Activated naive CD4-positive, alpha-beta T cell treated with anti-CD3 and anti-CD28 coated beads for 36 hours (primary cell): Measurements from ENCODE around the gene GALNT10. TPM values are rescaled to one million over a fixed set of nuclear protein-coding genes. Genes with fewer than 3 reads are reported as not detected.

Experiments used
- CTCF ChIA-PET: fragments of 350-600 bp; sonication (Branson Sonifier 250); formaldehyde crosslinking; loops from one replicate; lab custom pipeline; 2021; ENCODE audit warnings: antibody characterized with exemption; lab: Charles Lee
- DNase-seq: peaks from one replicate; pipeline ENCODE4 v3.0.0-alpha.2; 2020
- H3K27ac Mint-ChIP-seq: one replicate; pipeline ENCODE4 v1.8.0; 2021; ENCODE audit warnings: mild to moderate bottlenecking, mixed read lengths
- H3K27me3 Mint-ChIP-seq: one replicate; pipeline ENCODE4 v1.8.0; 2021; ENCODE audit warnings: low read depth, mixed read lengths
- H3K36me3 Mint-ChIP-seq: one replicate; pipeline ENCODE4 v1.8.0; 2021; ENCODE audit warnings: low read depth, mixed read lengths
- H3K4me1 Mint-ChIP-seq: one replicate; pipeline ENCODE4 v1.8.0; 2021; ENCODE audit warnings: low read depth, mixed read lengths
- H3K4me3 Mint-ChIP-seq: one replicate; pipeline ENCODE4 v1.8.0; 2021; ENCODE audit warnings: mild to moderate bottlenecking, moderate library complexity, mixed read lengths
- H3K9me3 Mint-ChIP-seq: one replicate; pipeline ENCODE4 v1.8.0; 2021; ENCODE audit warnings: mixed read lengths
- intact Hi-C: fragments of 100-400 bp; cut with micrococcal nuclease; formaldehyde crosslinking; loops from one replicate; pipeline ENCODE4 v1.15.1; 2023
- total RNA-seq, 2 experiments: library from RNA; stranded (reverse); gene quantifications; one replicate each; pipeline ENCODE4 v1.2.3, GENCODE V29; 2021

Gene GALNT10
- total RNA-seq, 2 experiments from 2014 or later: 41.2 to 42.8 TPM

DNA sequence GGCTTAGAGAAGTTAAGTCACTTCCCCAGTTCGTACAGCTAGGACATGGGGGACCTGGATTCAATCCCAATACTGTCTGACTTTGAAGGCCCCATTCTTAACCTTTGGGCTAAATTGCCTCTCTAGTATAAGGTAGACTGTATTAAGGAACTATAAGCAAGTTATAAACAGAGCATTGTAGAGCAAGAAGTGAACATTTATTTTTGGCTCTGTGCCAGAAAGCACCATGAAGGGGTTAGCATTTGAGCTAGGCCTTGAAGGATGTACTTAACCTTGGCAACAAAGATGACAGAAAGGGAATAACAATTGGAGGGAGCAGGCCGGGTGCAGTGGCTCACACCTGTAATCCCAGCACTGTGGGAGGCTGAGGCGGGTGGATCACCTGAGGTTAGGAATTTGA, 32.8 kb downstream of the GALNT10 start:
- CTCF ChIA-PET: no interaction called here

GRCh38 chr5:154227090-154227489, 36.6 kb downstream of the GALNT10 start:
- H3K9me3 Mint-ChIP-seq: peaks cover 17% of the 10 kb centered on the region
- no peaks in the 10 kb centered on the region for H3K27me3 Mint-ChIP-seq
- intact Hi-C loops: no loop called here
- H3K36me3 Mint-ChIP-seq: peaks cover 30% of the 10 kb centered on the region
- CTCF ChIA-PET: interaction anchor here (0.8 kb wide), 1 partner anchor 9 kb away, joined by 3 read pairs; no protein-coding TSS in a partner anchor
- H3K4me3 Mint-ChIP-seq: no peak overlapping the region
- peaks cover 17% of the 10 kb centered on the region for H3K4me1 Mint-ChIP-seq
- no peak overlapping the region for H3K27ac Mint-ChIP-seq
- DNase-seq: no peak

More for the DNA sequence above, 32.8 kb downstream of the GALNT10 start:
- DNase-seq: no peak
- Mint-ChIP-seq H3K27ac (no peak overlapping the region), H3K4me1 (peaks cover 30% of the 10 kb centered on the region), H3K4me3 (no peak overlapping the region), H3K9me3 (peaks cover 17% of the 10 kb centered on the region), H3K27me3 (no peaks in the 10 kb centered on the region), H3K36me3 (peaks cover 30% of the 10 kb centered on the region)
- intact Hi-C loops: no loop called here

GRCh38 chr5:154228696-154229095, 38.2 kb downstream of the GALNT10 start:
- peaks cover 16% of the 10 kb centered on the region for H3K4me1 Mint-ChIP-seq
- H3K27ac Mint-ChIP-seq: peak overlapping the region; percentile 8
- DNase-seq: no peak
- H3K4me3 Mint-ChIP-seq: no peak overlapping the region
- intact Hi-C loops: no loop called here
- peaks cover 30% of the 10 kb centered on the region for H3K36me3 Mint-ChIP-seq
- CTCF ChIA-PET: no interaction called here
- peaks cover 17% of the 10 kb centered on the region for H3K9me3 Mint-ChIP-seq
- H3K27me3 Mint-ChIP-seq: no peaks in the 10 kb centered on the region

DNA sequence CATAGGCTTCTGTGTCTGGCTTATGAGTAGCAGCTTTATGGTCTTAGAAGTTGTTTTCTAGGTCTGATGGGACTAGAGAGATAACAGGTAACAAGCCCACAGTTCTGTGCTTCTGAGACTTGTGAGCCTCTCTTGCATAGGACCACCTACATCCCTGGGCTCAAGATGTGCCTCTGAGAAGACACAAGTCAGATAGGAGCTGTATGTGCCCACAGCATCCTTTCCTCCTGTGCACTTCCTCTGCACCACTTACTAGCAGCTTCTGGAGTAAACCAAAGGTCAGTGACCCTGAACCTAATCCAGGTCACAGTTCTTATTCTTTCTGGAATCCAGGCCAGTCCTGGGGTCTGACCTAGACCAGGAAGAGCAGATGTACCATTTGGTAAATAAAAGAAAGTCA, 40.0 kb downstream of the GALNT10 start:
- peaks cover 30% of the 10 kb centered on the region for H3K36me3 Mint-ChIP-seq
- intact Hi-C loops: no loop called here
- CTCF ChIA-PET: interaction anchor here (1.2 kb wide), 1 partner anchor 158 kb away, joined by 3 read pairs; no protein-coding TSS in a partner anchor
- peaks cover 27% of the 10 kb centered on the region for H3K4me1 Mint-ChIP-seq
- no peak overlapping the region for H3K4me3 Mint-ChIP-seq
- H3K27me3 Mint-ChIP-seq: no peaks in the 10 kb centered on the region
- DNase-seq: no peak
- H3K27ac Mint-ChIP-seq: no peak overlapping the region
- peaks cover 17% of the 10 kb centered on the region for H3K9me3 Mint-ChIP-seq

GRCh38 chr5:154234551-154234950, 44.0 kb downstream of the GALNT10 start:
- H3K4me1 Mint-ChIP-seq: peaks cover 41% of the 10 kb centered on the region
- no peak overlapping the region for H3K27ac Mint-ChIP-seq
- intact Hi-C loops: no loop called here
- no peak for DNase-seq
- CTCF ChIA-PET: no interaction called here
- H3K9me3 Mint-ChIP-seq: no peaks in the 10 kb centered on the region
- peaks cover 8% of the 10 kb centered on the region for H3K36me3 Mint-ChIP-seq
- no peaks in the 10 kb centered on the region for H3K27me3 Mint-ChIP-seq
- no peak overlapping the region for H3K4me3 Mint-ChIP-seq

GRCh38 chr5:154236011-154236410, 45.5 kb downstream of the GALNT10 start:
- H3K36me3 Mint-ChIP-seq: peaks cover 3% of the 10 kb centered on the region
- H3K9me3 Mint-ChIP-seq: no peaks in the 10 kb centered on the region
- CTCF ChIA-PET: interaction anchor here (1.0 to 2.4 kb wide), 6 partner anchors 29 to 164 kb away, joined by 4 to 13 read pairs (median 6); partner anchors contain the start of gene GALNT10
- H3K4me1 Mint-ChIP-seq: peaks cover 38% of the 10 kb centered on the region
- H3K27me3 Mint-ChIP-seq: no peaks in the 10 kb centered on the region
- intact Hi-C loops: loop anchor here (2.0 kb wide), 2 partner anchors 33 to 45 kb away; partner anchors contain the start of gene GALNT10
- no peak for DNase-seq
- no peak overlapping the region for H3K27ac Mint-ChIP-seq
- no peak overlapping the region for H3K4me3 Mint-ChIP-seq

DNA sequence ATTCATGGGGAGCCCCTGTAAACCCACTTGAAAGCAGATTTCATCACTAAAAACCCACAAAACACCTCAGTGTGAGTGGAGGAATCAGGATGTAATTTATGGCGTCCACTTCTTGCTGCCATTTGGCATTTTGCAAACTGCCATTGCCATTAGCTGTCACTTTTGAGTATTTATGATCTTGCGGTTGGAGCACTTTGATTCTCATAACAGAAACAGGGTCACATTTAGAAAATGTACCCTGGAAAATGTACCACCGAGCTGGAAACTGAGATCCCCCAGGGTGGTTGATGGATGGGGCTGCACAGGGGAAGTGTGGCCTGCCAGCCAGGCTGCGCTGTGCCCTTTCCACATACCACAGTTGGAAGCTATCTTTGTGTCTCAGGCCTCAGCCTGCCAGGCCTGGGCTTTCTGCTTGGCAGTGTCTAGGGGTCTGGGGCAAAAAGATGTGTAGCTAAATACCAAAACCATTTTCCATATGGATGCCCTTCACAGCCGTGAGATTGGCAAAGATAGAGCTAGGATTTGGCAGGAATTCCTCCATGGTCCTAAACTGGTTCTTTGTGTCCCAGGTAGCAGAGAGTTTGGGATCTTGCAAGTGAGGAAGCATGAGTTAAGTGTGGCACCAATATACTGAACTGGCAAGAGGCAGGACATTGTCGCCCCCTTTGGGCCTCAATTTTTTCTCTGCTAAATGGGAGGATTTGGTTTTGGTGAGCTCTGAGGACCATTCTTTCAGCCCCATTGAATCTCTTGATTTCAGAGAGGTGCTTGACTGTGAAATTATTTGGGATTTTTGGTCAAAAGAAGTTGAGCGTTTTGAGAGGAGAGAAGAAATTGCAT, 46.2 kb downstream of the GALNT10 start:
- Mint-ChIP-seq H3K27me3 (no peaks in the 10 kb centered on the region), H3K4me1 (peaks cover 38% of the 10 kb centered on the region), H3K9me3 (no peaks in the 10 kb centered on the region), H3K4me3 (no peak overlapping the region), H3K36me3 (peaks cover 2% of the 10 kb centered on the region), H3K27ac (no peak overlapping the region)
- CTCF ChIA-PET: interaction anchor here (1.0 to 2.4 kb wide), 9 partner anchors 30 to 167 kb away, joined by 3 to 13 read pairs (median 5); partner anchors contain the start of gene GALNT10
- intact Hi-C loops: loop anchor here (1.0 to 2.0 kb wide), 6 partner anchors 34 to 262 kb away; partner anchors contain the start of gene GALNT10
- peak; percentile 60 for DNase-seq

- Mint-ChIP-seq H3K27ac (no peak overlapping the region), H3K4me3 (no peak overlapping the region), H3K4me1 (peaks cover 39% of the 10 kb centered on the region), H3K27me3 (no peaks in the 10 kb centered on the region), H3K9me3 (no peaks in the 10 kb centered on the region), H3K36me3 (peaks cover 3% of the 10 kb centered on the region)
- CTCF ChIA-PET: interaction anchor here (1.0 to 2.4 kb wide), 8 partner anchors 30 to 167 kb away, joined by 3 to 13 read pairs (median 6); partner anchors contain the start of gene GALNT10
- DNase-seq: no peak
- intact Hi-C loops: loop anchor here (1.0 to 2.0 kb wide), 6 partner anchors 35 to 263 kb away; partner anchors contain the start of gene GALNT10
These were observed 46.8 kb downstream of the GALNT10 start for GRCh38 chr5:154237376-154237743.

DNA sequence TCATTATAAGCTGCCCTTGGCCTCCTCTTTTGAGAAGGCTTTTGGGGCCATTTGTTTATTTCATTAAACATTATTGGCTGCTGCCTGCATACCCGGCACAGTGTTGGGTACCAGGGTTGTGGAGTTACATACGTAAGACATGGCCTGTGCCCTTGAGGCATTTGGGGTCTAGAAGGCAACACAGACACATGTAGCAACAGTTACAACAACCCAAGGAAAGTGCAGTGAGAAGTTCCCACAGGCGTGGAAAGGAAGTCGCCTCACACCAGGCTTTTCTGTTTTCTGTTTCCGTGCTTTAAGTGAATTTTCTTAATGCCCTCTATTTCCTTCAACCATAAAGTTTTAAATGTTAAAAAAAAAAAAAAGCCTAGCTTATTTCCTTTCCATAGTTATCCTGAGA, 47.4 kb downstream of the GALNT10 start:
- DNase-seq: no peak
- Mint-ChIP-seq H3K4me3 (no peak overlapping the region), H3K27ac (no peak overlapping the region), H3K4me1 (peaks cover 45% of the 10 kb centered on the region), H3K9me3 (no peaks in the 10 kb centered on the region), H3K36me3 (peaks cover 1% of the 10 kb centered on the region), H3K27me3 (no peaks in the 10 kb centered on the region)
- CTCF ChIA-PET: interaction anchor here (1.0 to 2.4 kb wide), 6 partner anchors 41 to 166 kb away, joined by 3 to 13 read pairs (median 6); partner anchors contain the start of gene GALNT10
- intact Hi-C loops: loop anchor here (1.0 to 2.0 kb wide), 6 partner anchors 35 to 264 kb away; partner anchors contain the start of gene GALNT10

- CTCF ChIA-PET: interaction anchor here (1.6 kb wide), 1 partner anchor 166 kb away, joined by 6 read pairs; no protein-coding TSS in a partner anchor
- Mint-ChIP-seq H3K4me3 (no peak overlapping the region), H3K4me1 (peaks cover 41% of the 10 kb centered on the region), H3K9me3 (no peaks in the 10 kb centered on the region), H3K36me3 (peaks cover 1% of the 10 kb centered on the region), H3K27me3 (no peaks in the 10 kb centered on the region), H3K27ac (no peak overlapping the region)
- no peak for DNase-seq
- intact Hi-C loops: no loop called here
These were observed 48.4 kb downstream of the GALNT10 start for GRCh38 chr5:154238776-154239481.

DNA sequence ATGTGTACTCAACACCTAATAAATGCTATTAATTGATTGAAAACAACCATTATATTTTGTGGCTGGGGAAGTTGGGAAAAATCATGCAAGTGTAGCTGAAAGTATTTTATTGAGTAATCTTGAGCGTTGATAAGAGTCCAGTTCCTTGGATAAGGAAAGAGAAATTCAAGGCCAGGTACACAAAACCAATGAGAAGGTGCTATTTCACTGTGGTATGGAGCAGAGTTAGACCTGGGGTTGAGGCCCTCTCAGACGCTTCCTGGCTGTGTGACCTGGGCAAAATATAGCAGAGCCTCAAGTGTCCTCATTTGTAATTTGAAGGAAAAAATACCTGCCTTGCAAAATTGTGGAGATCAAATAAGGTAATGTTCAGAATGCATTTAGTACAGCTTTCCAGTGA, 50.1 kb downstream of the GALNT10 start:
- H3K4me3 Mint-ChIP-seq: no peak overlapping the region
- H3K9me3 Mint-ChIP-seq: no peaks in the 10 kb centered on the region
- CTCF ChIA-PET: interaction anchor here (1.3 kb wide), 1 partner anchor 61 kb away, joined by 5 read pairs; no protein-coding TSS in a partner anchor
- peaks cover 4% of the 10 kb centered on the region for H3K36me3 Mint-ChIP-seq
- intact Hi-C loops: no loop called here
- no peak overlapping the region for H3K27ac Mint-ChIP-seq
- no peak for DNase-seq
- H3K4me1 Mint-ChIP-seq: peaks cover 39% of the 10 kb centered on the region
- no peaks in the 10 kb centered on the region for H3K27me3 Mint-ChIP-seq

- DNase-seq: no peak
- H3K4me3 Mint-ChIP-seq: no peak overlapping the region
- CTCF ChIA-PET: interaction anchor here (1.3 kb wide), 1 partner anchor 61 kb away, joined by 5 read pairs; no protein-coding TSS in a partner anchor
- no peaks in the 10 kb centered on the region for H3K27me3 Mint-ChIP-seq
- H3K36me3 Mint-ChIP-seq: peaks cover 4% of the 10 kb centered on the region
- no peaks in the 10 kb centered on the region for H3K9me3 Mint-ChIP-seq
- intact Hi-C loops: no loop called here
- H3K27ac Mint-ChIP-seq: no peak overlapping the region
- H3K4me1 Mint-ChIP-seq: peaks cover 36% of the 10 kb centered on the region
These were observed 50.5 kb downstream of the GALNT10 start for GRCh38 chr5:154241021-154241420.
